PC-9 (cell line): ENCODE results near the gene HNRNPU. TPM values are rescaled to one million over a fixed set of nuclear protein-coding genes. Genes with fewer than 3 reads are reported as not detected.

Experiments used
- Bru-seq: library from RNA; stranded (reverse); fragments of 400-500 nt; gene quantifications from one replicate; lab custom pipeline; 2021; lab: Mats Ljungman, UMichigan
- BruChase-seq, 2 experiments: library from RNA; stranded (reverse); fragments of 400-500 nt; gene quantifications; one replicate each; lab custom pipeline; 2021; lab: Mats Ljungman, UMichigan
- BruUV-seq: library from RNA; stranded (reverse); fragments of 400-500 nt; replicated peaks from 2 replicates; lab custom pipeline; 2021; lab: Mats Ljungman, UMichigan
- CTCF ChIA-PET: fragments of 300-600 bp; sonication (Branson Sonifier 250); formaldehyde crosslinking; loops from one replicate; lab custom pipeline; 2022; ENCODE audit warnings: antibody characterized with exemption; lab: Charles Lee
- POLR2A ChIA-PET: fragments of 300-600 bp; sonication (Branson Sonifier 250); formaldehyde crosslinking; loops from one replicate; lab custom pipeline; 2022; ENCODE audit warnings: antibody characterized with exemption; ENCODE audit not compliant: unreplicated experiment; lab: Charles Lee
- DNase-seq, 2 experiments: peaks; one replicate each; pipeline versions ENCODE4 v3.0.0 to v3.0.0-alpha.2; 2015 to 2022; ENCODE audit warnings: mixed read lengths in 1 of 2
- H2AFZ ChIP-seq: fragments of 200-600 bp; sonication (generic); 2 replicates; pipeline ENCODE4 v1.8.1; 2017; ENCODE audit warnings: antibody characterized with exemption
- H3F3A ChIP-seq: fragments of 200-600 bp; sonication (generic); 2 replicates; pipeline ENCODE4 v1.8.1; 2017; ENCODE audit warnings: antibody characterized with exemption, mild to moderate bottlenecking, low read depth; ENCODE audit not compliant: insufficient read depth
- H3K27ac ChIP-seq: fragments of 200-600 bp; sonication (generic); 2 replicates; pipeline ENCODE4 v1.6.1; 2016; ENCODE audit warnings: mixed run types
- H3K27me3 ChIP-seq: fragments of 200-600 bp; sonication (generic); 2 replicates; pipeline ENCODE4 v1.6.1; 2016; ENCODE audit warnings: low read depth, mixed run types; ENCODE audit not compliant: insufficient read depth
- H3K36me3 ChIP-seq: fragments of 200-600 bp; sonication (generic); 2 replicates; pipeline ENCODE4 v1.6.1; 2016; ENCODE audit warnings: low read depth, mixed run types
- H3K4me1 ChIP-seq: fragments of 200-600 bp; sonication (generic); replicated peaks from 2 replicates; pipeline ENCODE4 v1.6.1; 2016; ENCODE audit warnings: mixed run types; ENCODE audit not compliant: insufficient read depth
- H3K4me2 ChIP-seq: fragments of 200-600 bp; sonication (generic); 2 replicates; pipeline ENCODE4 v1.6.1; 2017; ENCODE audit warnings: mixed run types
- H3K4me3 ChIP-seq: fragments of 200-600 bp; sonication (generic); 2 replicates; pipeline ENCODE4 v1.6.1; 2016; ENCODE audit warnings: mixed run types
- H3K79me2 ChIP-seq: fragments of 200-600 bp; sonication (generic); 2 replicates; pipeline ENCODE4 v1.6.1; 2017; ENCODE audit warnings: low read depth, mixed run types
- H3K9me2 ChIP-seq: fragments of 200-600 bp; sonication (generic); 2 replicates; pipeline ENCODE4 v1.8.1; 2017; ENCODE audit warnings: mild to moderate bottlenecking; ENCODE audit not compliant: insufficient read depth
- H3K9me3 ChIP-seq: fragments of 200-600 bp; sonication (generic); 2 replicates; pipeline ENCODE4 v1.8.1; 2016; ENCODE audit warnings: low read depth; ENCODE audit not compliant: insufficient read depth
- H4K20me1 ChIP-seq: fragments of 200-600 bp; sonication (generic); 2 replicates; pipeline ENCODE4 v1.8.1; 2017; ENCODE audit not compliant: insufficient read depth
- CTCF ChIP-seq: fragments of 200-600 bp; sonication (generic); conservative IDR thresholded peaks from 2 replicates; pipeline ENCODE4 v1.6.1; 2017; ENCODE audit warnings: mixed run types, antibody characterized with exemption, mild to moderate bottlenecking, moderate library complexity
- EZH2 ChIP-seq: fragments of 200-600 bp; sonication (generic); IDR thresholded peaks from 2 replicates; pipeline ENCODE4 v1.8.0; 2017; ENCODE audit warnings: antibody characterized with exemption, low read depth
- intact Hi-C: fragments of 100-400 bp; cut with micrococcal nuclease; formaldehyde crosslinking; loops from one replicate; pipeline ENCODE4 v1.10.0; 2022; ENCODE audit not compliant: unreplicated experiment
- long read RNA-seq: library from polyadenylated mRNA; stranded (forward); transcript quantifications from one replicate; pipeline ENCODE4 v2.0.0, GENCODE V29; 2022
- total RNA-seq: library from RNA; stranded (reverse); gene quantifications from 2 replicates; pipeline ENCODE4 v1.2.3, GENCODE V29; 2021

Gene HNRNPU
- total RNA-seq (291 and 376 TPM in 2 replicates), Bru-seq, nascent RNA (percentile 99 among the genes with signal in this experiment), BruChase-seq, experiment 1, labeled RNA remaining after a 2-hour chase (percentile 100 among the genes with signal in this experiment), BruChase-seq, experiment 2, labeled RNA remaining after a 6-hour chase (percentile 100 among the genes with signal in this experiment)
- long read RNA-seq, full-length matches to known transcripts, result 496 of 557 reads
- long read RNA-seq, partial matches to known transcripts, result 30 of 557 reads
- long read RNA-seq, other reads (novel, unspliced or antisense), result 31 of 557 reads

GRCh38 chr1:244864253-244865027 lies at the start of gene HNRNPU:
Gene HNRNPU, minus strand, starts transcription at chr1:244864543. Its CDS starts 236 bp downstream, at chr1:244864307.
- BruUV-seq, result no TSS peak
- H4K20me1 ChIP-seq, result peaks cover 34% of the 10 kb centered on the region
- peak within 1 kb of the TSS; percentile 94 for H3K4me2 ChIP-seq
- TF ChIP-seq EZH2 (no peak), CTCF (peak; percentile 47; the same call in 1 of the 2 replicates)
- H3K9me3 ChIP-seq, result no peaks in the 10 kb centered on the region
- H3K9me2 ChIP-seq, result no peaks in the 10 kb centered on the region
- ChIA-PET CTCF (interaction anchor here (1.5 to 2.2 kb wide), 2 partner anchors 101 to 178 kb away, joined by 4 to 8 read pairs; no protein-coding TSS in a partner anchor), POLR2A (interaction anchor here (0.5 to 1.1 kb wide), 5 partner anchors 13 to 465 kb away, joined by 3 to 6 read pairs (median 3); no protein-coding TSS in a partner anchor)
- H3K4me3 ChIP-seq, result peak within 1 kb of the TSS; percentile 98
- peak within 1 kb of the TSS; percentile 93 for H2AFZ ChIP-seq
- H3F3A ChIP-seq, result peaks cover 35% of the 10 kb centered on the region
- H3K27me3 ChIP-seq, result no peaks in the 10 kb centered on the region
- H3K4me1 ChIP-seq, result peaks cover 31% of the 10 kb centered on the region
- peak within 1 kb of the TSS; percentile 70 for H3K27ac ChIP-seq
- DNase-seq, result peak; percentile 84 to 97
- peaks cover 33% of the 10 kb centered on the region for H3K36me3 ChIP-seq
- peaks cover 46% of the 10 kb centered on the region for H3K79me2 ChIP-seq
- intact Hi-C loops, result loop anchor here (1.0 to 10.0 kb wide), 4 partner anchors 29 to 817 kb away; partner anchors contain the start of genes COX20 and KIF26B

GRCh38 chr1:244913806-244914205 lies 49.5 kb upstream of the HNRNPU start:
- H3K9me3 ChIP-seq, result no peaks in the 10 kb centered on the region
- no peaks in the 10 kb centered on the region for H3K27me3 ChIP-seq
- H4K20me1 ChIP-seq, result no peaks in the 10 kb centered on the region
- DNase-seq, result no peak
- no peak overlapping the region for H3K4me2 ChIP-seq
- H3K27ac ChIP-seq, result no peak overlapping the region
- ChIA-PET CTCF (no interaction called here), POLR2A (no interaction called here)
- no peak overlapping the region for H2AFZ ChIP-seq
- H3K9me2 ChIP-seq, result no peaks in the 10 kb centered on the region
- H3K36me3 ChIP-seq, result no peaks in the 10 kb centered on the region
- no peak overlapping the region for H3K4me3 ChIP-seq
- H3K79me2 ChIP-seq, result no peaks in the 10 kb centered on the region
- intact Hi-C loops, result no loop called here
- no peaks in the 10 kb centered on the region for H3K4me1 ChIP-seq
- H3F3A ChIP-seq, result no peaks in the 10 kb centered on the region
- BruUV-seq, result no TSS peak
- no peak for TF ChIP-seq EZH2
- TF ChIP-seq CTCF, result no peak

GRCh38 chr1:244904119-244904518 lies 39.8 kb upstream of the HNRNPU start:
- Histone ChIP-seq H2AFZ (no peak overlapping the region), H3K36me3 (no peaks in the 10 kb centered on the region), H3K4me2 (no peak overlapping the region), H4K20me1 (no peaks in the 10 kb centered on the region), H3K9me2 (no peaks in the 10 kb centered on the region), H3K9me3 (no peaks in the 10 kb centered on the region), H3K27ac (no peak overlapping the region), H3F3A (no peaks in the 10 kb centered on the region), H3K4me3 (no peak overlapping the region), H3K79me2 (no peaks in the 10 kb centered on the region), H3K4me1 (no peaks in the 10 kb centered on the region), H3K27me3 (no peaks in the 10 kb centered on the region)
- no TSS peak for BruUV-seq
- TF ChIP-seq CTCF (no peak), EZH2 (no peak)
- intact Hi-C loops, result no loop called here
- DNase-seq, result no peak
- CTCF ChIA-PET, result no interaction called here
- POLR2A ChIA-PET, result no interaction called here
